Stimulated activated CD4-positive, alpha-beta T cell treated with anti-CD3 and anti-CD28 coated beads, Interleukin-2, amount 100 ng/mL, for 4 hours (primary cell): ENCODE measurements around the gene FALEC.

Source experiments
- DNase-seq: peaks from one replicate; pipeline ENCODE4 v3.0.0-alpha.2; 2020; ENCODE audit warnings: low read depth

FALEC gene

GRCh38 chr1:150511985-150512660 lies 3.4 kb upstream of the FALEC start:
- no peak for DNase-seq

GRCh38 chr1:150512846-150513245 lies 2.7 kb upstream of the FALEC start:
- no peak for DNase-seq

- DNase-seq = no peak
These were observed 2.2 kb upstream of the FALEC start for GRCh38 chr1:150513351-150513791.

GRCh38 chr1:150514260-150514659 lies 1.3 kb upstream of the FALEC start:
- no peak for DNase-seq

- DNase-seq = no peak
These were observed 632 bp upstream of the FALEC start for GRCh38 chr1:150514913-150515327.

- DNase-seq = no peak
These were observed 569 bp downstream of the FALEC start for GRCh38 chr1:150516050-150516591.

- DNase-seq = no peak
These were observed 1.1 kb downstream of the FALEC start for GRCh38 chr1:150516616-150517015.

- no peak for DNase-seq
These were observed 5.8 kb downstream of the FALEC start for GRCh38 chr1:150521196-150521968.

- DNase-seq = no peak
These were observed 9.8 kb downstream of the FALEC start for GRCh38 chr1:150525348-150525747.

GRCh38 chr1:150528196-150528595 lies 12.6 kb downstream of the FALEC start:
- no peak for DNase-seq

GRCh38 chr1:150529017-150529416 lies 13.5 kb downstream of the FALEC start:
- no peak for DNase-seq

GRCh38 chr1:150530491-150531159 lies 15.1 kb downstream of the FALEC start:
- no peak for DNase-seq

GRCh38 chr1:150532860-150533259 lies 17.3 kb downstream of the FALEC start:
- DNase-seq = no peak

GRCh38 chr1:150534002-150534401 lies 18.4 kb downstream of the FALEC start:
- no peak for DNase-seq

- no peak for DNase-seq
These were observed 20.1 kb downstream of the FALEC start for GRCh38 chr1:150535511-150536287.

GRCh38 chr1:150536836-150537731 lies 21.5 kb downstream of the FALEC start:
- DNase-seq = no peak

- DNase-seq = no peak
These were observed 22.5 kb downstream of the FALEC start for GRCh38 chr1:150537732-150538684.

GRCh38 chr1:150543500-150544143 lies 28.1 kb downstream of the FALEC start:
- DNase-seq = no peak

GRCh38 chr1:150544204-150544603 lies 28.7 kb downstream of the FALEC start:
- no peak for DNase-seq
